ENCODE results near the gene SNPH.
"Not testable (repeated sequence)": the region's sequence is repeated elsewhere in the genome, so short reads cannot be mapped to it uniquely, and the experiment has no call there.

Gene SNPH

DNA sequence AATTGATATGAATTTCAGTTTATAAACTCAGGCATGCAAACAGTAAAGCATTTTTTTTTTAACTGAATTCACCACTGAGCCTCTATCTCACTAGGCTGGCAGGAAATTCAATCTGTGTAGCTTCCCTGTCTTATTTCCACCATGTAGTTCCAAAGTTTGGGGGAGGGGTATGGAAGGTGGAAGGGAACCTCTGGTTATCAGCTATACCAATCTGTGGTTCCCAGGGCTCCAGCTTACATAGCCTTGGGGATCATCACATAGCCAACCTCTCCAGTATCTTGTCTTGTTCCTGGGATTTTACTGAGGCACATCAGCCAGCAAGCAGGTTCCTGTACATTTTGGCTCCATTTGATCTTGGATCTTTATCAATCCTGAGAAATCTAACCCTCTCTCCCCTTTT is 24.6 kb upstream of the SNPH start:
- no peaks in the 10 kb centered on the region; the same call in 1 of the 2 replicates for H3K4me1 ChIP-seq (ENCODE audit: control insufficient read depth, insufficient read depth, low read length)
- H3K36me3 ChIP-seq (ENCODE audit: control insufficient read depth, insufficient read depth, low read length): no peaks in the 10 kb centered on the region
- H3K27me3 ChIP-seq (ENCODE audit: control insufficient read depth, insufficient read depth, low read length): no peaks in the 10 kb centered on the region
- H3K9me3 ChIP-seq (ENCODE audit: control insufficient read depth, insufficient read depth, low read depth, low read length): no peaks in the 10 kb centered on the region
- no peak overlapping the region for H3K27ac ChIP-seq (ENCODE audit: low read depth, low read length)
- H3K4me3 ChIP-seq (ENCODE audit: low read depth, low read length): no peak overlapping the region
- no peak overlapping the region for H3K9ac ChIP-seq (ENCODE audit: low read length)

GRCh38 chr20:1242099-1242498 is 24.0 kb upstream of the SNPH start:
- H3K27me3 ChIP-seq (ENCODE audit: control insufficient read depth, insufficient read depth, low read length): no peaks in the 10 kb centered on the region
- no peak overlapping the region for H3K27ac ChIP-seq (ENCODE audit: low read depth, low read length)
- H3K9me3 ChIP-seq (ENCODE audit: control insufficient read depth, insufficient read depth, low read depth, low read length): no peaks in the 10 kb centered on the region
- no peak overlapping the region for H3K4me3 ChIP-seq (ENCODE audit: low read depth, low read length)
- no peaks in the 10 kb centered on the region; the same call in 1 of the 2 replicates for H3K4me1 ChIP-seq (ENCODE audit: control insufficient read depth, insufficient read depth, low read length)
- no peaks in the 10 kb centered on the region for H3K36me3 ChIP-seq (ENCODE audit: control insufficient read depth, insufficient read depth, low read length)
- no peak overlapping the region for H3K9ac ChIP-seq (ENCODE audit: low read length)

- Histone ChIP-seq H3K9me3 (ENCODE audit: control insufficient read depth, insufficient read depth, low read depth, low read length) (no peaks in the 10 kb centered on the region), H3K27me3 (ENCODE audit: control insufficient read depth, insufficient read depth, low read length) (no peaks in the 10 kb centered on the region), H3K9ac (ENCODE audit: low read length) (no peak overlapping the region), H3K4me3 (ENCODE audit: low read depth, low read length) (no peak overlapping the region), H3K27ac (ENCODE audit: low read depth, low read length) (no peak overlapping the region), H3K36me3 (ENCODE audit: control insufficient read depth, insufficient read depth, low read length) (no peaks in the 10 kb centered on the region), H3K4me1 (ENCODE audit: control insufficient read depth, insufficient read depth, low read length) (no peaks in the 10 kb centered on the region; the same call in 1 of the 2 replicates)
Observed at GRCh38 chr20:1242530-1242929, 23.6 kb upstream of the SNPH start.

- no peak overlapping the region for H3K4me3 ChIP-seq (ENCODE audit: low read depth, low read length)
- no peak overlapping the region for H3K27ac ChIP-seq (ENCODE audit: low read depth, low read length)
- no peaks in the 10 kb centered on the region for H3K9me3 ChIP-seq (ENCODE audit: control insufficient read depth, insufficient read depth, low read depth, low read length)
- no peaks in the 10 kb centered on the region; the same call in 1 of the 2 replicates for H3K4me1 ChIP-seq (ENCODE audit: control insufficient read depth, insufficient read depth, low read length)
- no peaks in the 10 kb centered on the region for H3K27me3 ChIP-seq (ENCODE audit: control insufficient read depth, insufficient read depth, low read length)
- no peak overlapping the region for H3K9ac ChIP-seq (ENCODE audit: low read length)
- no peaks in the 10 kb centered on the region for H3K36me3 ChIP-seq (ENCODE audit: control insufficient read depth, insufficient read depth, low read length)
Observed at GRCh38 chr20:1245578-1245977, 20.5 kb upstream of the SNPH start.

DNA sequence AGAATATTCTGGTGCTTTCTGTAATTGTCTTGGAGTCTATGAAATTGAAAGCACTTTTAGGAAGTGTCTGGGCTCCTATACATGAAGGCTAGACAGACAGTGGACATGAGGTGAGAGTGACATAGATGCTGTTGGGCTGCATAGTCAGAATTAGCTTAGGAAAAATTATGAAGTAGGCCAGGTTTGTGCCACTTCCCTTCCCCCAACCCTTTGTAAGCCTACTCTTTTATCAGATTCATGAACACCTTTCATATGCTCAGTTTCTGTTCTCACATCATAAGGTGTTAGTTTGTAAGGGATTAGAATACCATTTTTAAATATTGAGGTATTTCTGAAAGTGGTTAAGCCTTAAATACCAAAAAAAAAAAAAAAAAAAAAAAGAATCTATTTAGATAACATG is 18.4 kb upstream of the SNPH start:
- Histone ChIP-seq H3K9me3 (ENCODE audit: control insufficient read depth, insufficient read depth, low read depth, low read length) (no peaks in the 10 kb centered on the region), H3K4me3 (ENCODE audit: low read depth, low read length) (no peak overlapping the region), H3K36me3 (ENCODE audit: control insufficient read depth, insufficient read depth, low read length) (no peaks in the 10 kb centered on the region), H3K27me3 (ENCODE audit: control insufficient read depth, insufficient read depth, low read length) (peaks cover 2% of the 10 kb centered on the region; the same call in 1 of the 2 replicates), H3K9ac (ENCODE audit: low read length) (no peak overlapping the region), H3K27ac (ENCODE audit: low read depth, low read length) (no peak overlapping the region), H3K4me1 (ENCODE audit: control insufficient read depth, insufficient read depth, low read length) (no peaks in the 10 kb centered on the region)

- H3K4me1 ChIP-seq (ENCODE audit: control insufficient read depth, insufficient read depth, low read length); H3K4me3 ChIP-seq (ENCODE audit: low read depth, low read length); H3K36me3 ChIP-seq (ENCODE audit: control insufficient read depth, insufficient read depth, low read length); H3K27me3 ChIP-seq (ENCODE audit: control insufficient read depth, insufficient read depth, low read length); H3K9ac ChIP-seq (ENCODE audit: low read length); H3K27ac ChIP-seq (ENCODE audit: low read depth, low read length); H3K9me3 ChIP-seq (ENCODE audit: control insufficient read depth, insufficient read depth, low read depth, low read length): not testable (repeated sequence)
Observed at GRCh38 chr20:1250282-1250681, 15.8 kb upstream of the SNPH start.

GRCh38 chr20:1252416-1252815 is 13.7 kb upstream of the SNPH start:
- no peak overlapping the region for H3K27ac ChIP-seq (ENCODE audit: low read depth, low read length)
- H3K27me3 ChIP-seq (ENCODE audit: control insufficient read depth, insufficient read depth, low read length): peaks cover 3% of the 10 kb centered on the region; the same call in 1 of the 2 replicates
- no peaks in the 10 kb centered on the region for H3K4me1 ChIP-seq (ENCODE audit: control insufficient read depth, insufficient read depth, low read length)
- H3K36me3 ChIP-seq (ENCODE audit: control insufficient read depth, insufficient read depth, low read length): no peaks in the 10 kb centered on the region
- no peak overlapping the region for H3K4me3 ChIP-seq (ENCODE audit: low read depth, low read length)
- peaks cover 3% of the 10 kb centered on the region; the same call in 1 of the 2 replicates for H3K9me3 ChIP-seq (ENCODE audit: control insufficient read depth, insufficient read depth, low read depth, low read length)
- no peak overlapping the region for H3K9ac ChIP-seq (ENCODE audit: low read length)

GRCh38 chr20:1254254-1254653 is 11.8 kb upstream of the SNPH start:
- no peak overlapping the region for H3K9ac ChIP-seq (ENCODE audit: low read length)
- H3K9me3 ChIP-seq (ENCODE audit: control insufficient read depth, insufficient read depth, low read depth, low read length): peaks cover 3% of the 10 kb centered on the region; the same call in 1 of the 2 replicates
- H3K27me3 ChIP-seq (ENCODE audit: control insufficient read depth, insufficient read depth, low read length): peaks cover 3% of the 10 kb centered on the region; the same call in 1 of the 2 replicates
- no peak overlapping the region for H3K27ac ChIP-seq (ENCODE audit: low read depth, low read length)
- H3K36me3 ChIP-seq (ENCODE audit: control insufficient read depth, insufficient read depth, low read length): no peaks in the 10 kb centered on the region
- no peaks in the 10 kb centered on the region for H3K4me1 ChIP-seq (ENCODE audit: control insufficient read depth, insufficient read depth, low read length)
- no peak overlapping the region for H3K4me3 ChIP-seq (ENCODE audit: low read depth, low read length)

GRCh38 chr20:1255675-1256074 is 10.4 kb upstream of the SNPH start:
- Histone ChIP-seq H3K9ac (ENCODE audit: low read length) (no peak overlapping the region), H3K27ac (ENCODE audit: low read depth, low read length) (no peak overlapping the region), H3K4me3 (ENCODE audit: low read depth, low read length) (no peak overlapping the region), H3K4me1 (ENCODE audit: control insufficient read depth, insufficient read depth, low read length) (no peaks in the 10 kb centered on the region), H3K36me3 (ENCODE audit: control insufficient read depth, insufficient read depth, low read length) (no peaks in the 10 kb centered on the region), H3K9me3 (ENCODE audit: control insufficient read depth, insufficient read depth, low read depth, low read length) (peaks cover 3% of the 10 kb centered on the region; the same call in 1 of the 2 replicates), H3K27me3 (ENCODE audit: control insufficient read depth, insufficient read depth, low read length) (peaks cover 3% of the 10 kb centered on the region; the same call in 1 of the 2 replicates)

- no peaks in the 10 kb centered on the region for H3K27me3 ChIP-seq (ENCODE audit: control insufficient read depth, insufficient read depth, low read length)
- H3K36me3 ChIP-seq (ENCODE audit: control insufficient read depth, insufficient read depth, low read length): no peaks in the 10 kb centered on the region
- peaks cover 17% of the 10 kb centered on the region for H3K4me1 ChIP-seq (ENCODE audit: control insufficient read depth, insufficient read depth, low read length)
Observed at GRCh38 chr20:1263853-1264252, 2.2 kb upstream of the SNPH start.

GRCh38 chr20:1264727-1265126 is 1.4 kb upstream of the SNPH start:
- Histone ChIP-seq H3K4me3 (ENCODE audit: low read depth, low read length) (no peak overlapping the region), H3K9ac (ENCODE audit: low read length) (no peak overlapping the region), H3K36me3 (ENCODE audit: control insufficient read depth, insufficient read depth, low read length) (no peaks in the 10 kb centered on the region), H3K4me1 (ENCODE audit: control insufficient read depth, insufficient read depth, low read length) (peaks cover 17% of the 10 kb centered on the region), H3K9me3 (ENCODE audit: control insufficient read depth, insufficient read depth, low read depth, low read length) (no peaks in the 10 kb centered on the region), H3K27ac (ENCODE audit: low read depth, low read length) (no peak overlapping the region), H3K27me3 (ENCODE audit: control insufficient read depth, insufficient read depth, low read length) (no peaks in the 10 kb centered on the region)

More at GRCh38 chr20:1263853-1264252, 2.2 kb upstream of the SNPH start:
- Histone ChIP-seq H3K9me3 (ENCODE audit: control insufficient read depth, insufficient read depth, low read depth, low read length) (no peaks in the 10 kb centered on the region), H3K27ac (ENCODE audit: low read depth, low read length) (no peak overlapping the region), H3K4me3 (ENCODE audit: low read depth, low read length) (no peak overlapping the region), H3K9ac (ENCODE audit: low read length) (no peak overlapping the region)
